Panc1 (cell line): ENCODE measurements around the gene TRAF2. TPM values are rescaled to one million over a fixed set of nuclear protein-coding genes. Genes with fewer than 3 reads are reported as not detected.

Experiments
- ATAC-seq: fragments of 200-7000 bp; cut with Tn5 transposase; 2 replicates; pipeline ENCODE4 v1.9.1; 2020; ENCODE audit warnings: mild to moderate bottlenecking, moderate library complexity
- BruUV-seq: library from RNA; stranded (reverse); fragments of 400-500 nt; replicated peaks from 2 replicates; lab custom pipeline; 2021; lab: Mats Ljungman, UMichigan
- CTCF ChIA-PET: fragments of 300-600 bp; sonication (Branson Sonifier 250); formaldehyde crosslinking; loops from one replicate; lab custom pipeline; 2022; ENCODE audit warnings: antibody characterized with exemption; lab: Charles Lee
- POLR2A ChIA-PET: fragments of 300-600 bp; sonication (Branson Sonifier 250); formaldehyde crosslinking; loops from one replicate; lab custom pipeline; 2022; ENCODE audit warnings: antibody characterized with exemption; lab: Charles Lee
- DNase-seq: peaks from one replicate; pipeline ENCODE4 v3.0.0-alpha.2; 2010; ENCODE audit warnings: low read depth, low spot score
- H3K27ac ChIP-seq: 2 replicates; pipeline ENCODE4 v1.5.1; 2011; ENCODE audit warnings: mild to moderate bottlenecking, low read length, inconsistent platforms
- H3K27me3 ChIP-seq: fragments of 200-500 bp; sonication (Bioruptor generic); 2 replicates; pipeline ENCODE4 v1.6.0; 2014; ENCODE audit warnings: low read length, inconsistent platforms; ENCODE audit not compliant: control insufficient read depth, insufficient read depth
- H3K36me3 ChIP-seq: fragments of 200-500 bp; sonication (Bioruptor generic); 2 replicates; pipeline ENCODE4 v1.5.1; 2014; ENCODE audit warnings: inconsistent platforms, mild to moderate bottlenecking, low read length, moderate library complexity; ENCODE audit not compliant: control insufficient read depth, insufficient read depth
- H3K4me1 ChIP-seq: 2 replicates; pipeline ENCODE4 v1.5.1; 2011; ENCODE audit warnings: inconsistent platforms, mild to moderate bottlenecking, low read length, moderate library complexity; ENCODE audit not compliant: control insufficient read depth, insufficient read depth
- H3K4me3 ChIP-seq, 2 experiments: 2 replicates each; pipeline ENCODE4 v1.5.1; 2011 to 2012; ENCODE audit warnings: low read depth in 2 of 2, low read length in 2 of 2, mild to moderate bottlenecking in 2 of 2, inconsistent platforms in 1 of 2, moderate library complexity in 1 of 2
- H3K9me3 ChIP-seq: fragments of 200-500 bp; sonication (Bioruptor generic); 2 replicates; pipeline ENCODE4 v1.5.1; 2014; ENCODE audit warnings: low read depth, mild to moderate bottlenecking, inconsistent platforms, low read length, moderate library complexity; ENCODE audit not compliant: control insufficient read depth, insufficient read depth
- POLR2AphosphoS5 ChIP-seq: IDR thresholded peaks from 2 replicates; pipeline ENCODE4 v1.6.1; 2012; ENCODE audit warnings: mild to moderate bottlenecking, low read depth, low read length, moderate library complexity
- SIN3A ChIP-seq: IDR thresholded peaks from 2 replicates; pipeline ENCODE4 v1.6.1; 2012; ENCODE audit warnings: low read depth, mild to moderate bottlenecking, low read length, moderate library complexity, borderline replicate concordance; ENCODE audit not compliant: insufficient read depth
- TCF7L2 ChIP-seq: IDR thresholded peaks from 2 replicates; pipeline ENCODE4 v1.6.1; 2011; ENCODE audit warnings: mild to moderate bottlenecking, low read depth, low read length, inconsistent platforms
- in situ Hi-C: cut with HindIII; loops from 2 replicates; pipeline ENCODE4 v1.10.0; 2016; ENCODE audit warnings: low sequenced_read_pairs, low pct_unique_long_range_greater_than_20kb
- intact Hi-C: fragments of 100-400 bp; cut with micrococcal nuclease; formaldehyde crosslinking; loops from one replicate; pipeline ENCODE4 v1.10.0; 2022; ENCODE audit not compliant: unreplicated experiment
- total RNA-seq: library from RNA; stranded (reverse); gene quantifications from one replicate; pipeline ENCODE4 v1.2.1, GENCODE V29; 2021; ENCODE audit not compliant: unreplicated experiment
- TF ChIP-seq, protein P1 (sequence below): fragments of 450-650 bp; IDR thresholded peaks from 2 replicates; pipeline ENCODE4 v1.5.1; 2017; ENCODE audit warnings: mild to moderate bottlenecking
- TF ChIP-seq, protein P2 (sequence below), 2 experiments: IDR thresholded peaks; 2 replicates each; pipeline ENCODE4 v1.6.1; 2011 to 2012; ENCODE audit warnings: low read depth in 2 of 2, control low read depth in 1 of 2, low read length in 1 of 2, mild to moderate bottlenecking in 1 of 2, moderate library complexity in 1 of 2; ENCODE audit not compliant: insufficient read depth in 1 of 2

Gene TRAF2
- total RNA-seq, 1 experiment from 2014 or later: 48.7 TPM

DNA sequence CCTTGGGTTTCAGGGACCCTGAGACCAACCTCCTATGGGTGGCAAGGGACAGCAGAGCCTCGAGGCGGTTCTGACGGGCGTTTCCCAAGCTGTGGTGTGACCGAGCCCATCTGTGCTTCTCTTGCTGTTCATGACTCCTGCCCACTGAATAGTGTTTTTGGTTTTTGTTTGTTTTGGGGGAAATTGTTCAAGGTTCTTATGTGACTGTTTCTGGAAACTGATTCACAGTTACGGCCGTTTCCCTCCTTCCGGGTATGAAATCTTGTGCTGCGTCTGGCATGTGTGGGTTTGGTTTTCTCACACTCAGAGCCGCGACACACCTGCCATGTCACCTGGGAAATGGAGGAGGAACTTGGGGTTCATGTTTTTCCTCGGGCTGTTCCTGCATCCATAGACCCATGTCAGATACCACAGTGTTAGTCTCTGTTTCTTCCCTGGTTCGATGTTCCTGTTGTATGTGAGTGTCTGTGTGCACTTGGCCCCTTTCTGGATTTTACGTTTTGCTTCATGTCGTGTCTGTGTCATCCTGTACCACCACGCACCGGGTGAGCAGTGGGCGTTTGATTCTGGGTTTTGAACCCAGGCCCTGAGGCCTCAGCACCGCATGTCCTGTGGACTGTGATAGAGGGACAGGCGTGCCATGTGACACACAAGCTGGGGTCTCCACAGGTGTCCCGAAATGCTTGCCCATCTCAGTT lies 29.5 kb downstream of the TRAF2 start:
- DNase-seq (no peak), ATAC-seq (no peak)
- ChIA-PET POLR2A (no interaction called here), CTCF (interaction anchor here (0.5 kb wide), 1 partner anchor 63 kb away, joined by 7 read pairs; no protein-coding TSS in a partner anchor)
- Histone ChIP-seq H3K27ac (no peak overlapping the region), H3K4me3 (no peak overlapping the region), H3K4me1 (no peaks in the 10 kb centered on the region), H3K9me3 (no peaks in the 10 kb centered on the region), H3K27me3 (no peaks in the 10 kb centered on the region), H3K36me3 (no peaks in the 10 kb centered on the region)
- in situ Hi-C loops: no loop called here
- TF ChIP-seq, protein P1, sequence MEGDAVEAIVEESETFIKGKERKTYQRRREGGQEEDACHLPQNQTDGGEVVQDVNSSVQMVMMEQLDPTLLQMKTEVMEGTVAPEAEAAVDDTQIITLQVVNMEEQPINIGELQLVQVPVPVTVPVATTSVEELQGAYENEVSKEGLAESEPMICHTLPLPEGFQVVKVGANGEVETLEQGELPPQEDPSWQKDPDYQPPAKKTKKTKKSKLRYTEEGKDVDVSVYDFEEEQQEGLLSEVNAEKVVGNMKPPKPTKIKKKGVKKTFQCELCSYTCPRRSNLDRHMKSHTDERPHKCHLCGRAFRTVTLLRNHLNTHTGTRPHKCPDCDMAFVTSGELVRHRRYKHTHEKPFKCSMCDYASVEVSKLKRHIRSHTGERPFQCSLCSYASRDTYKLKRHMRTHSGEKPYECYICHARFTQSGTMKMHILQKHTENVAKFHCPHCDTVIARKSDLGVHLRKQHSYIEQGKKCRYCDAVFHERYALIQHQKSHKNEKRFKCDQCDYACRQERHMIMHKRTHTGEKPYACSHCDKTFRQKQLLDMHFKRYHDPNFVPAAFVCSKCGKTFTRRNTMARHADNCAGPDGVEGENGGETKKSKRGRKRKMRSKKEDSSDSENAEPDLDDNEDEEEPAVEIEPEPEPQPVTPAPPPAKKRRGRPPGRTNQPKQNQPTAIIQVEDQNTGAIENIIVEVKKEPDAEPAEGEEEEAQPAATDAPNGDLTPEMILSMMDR: no peak
- TF ChIP-seq, protein P2, sequence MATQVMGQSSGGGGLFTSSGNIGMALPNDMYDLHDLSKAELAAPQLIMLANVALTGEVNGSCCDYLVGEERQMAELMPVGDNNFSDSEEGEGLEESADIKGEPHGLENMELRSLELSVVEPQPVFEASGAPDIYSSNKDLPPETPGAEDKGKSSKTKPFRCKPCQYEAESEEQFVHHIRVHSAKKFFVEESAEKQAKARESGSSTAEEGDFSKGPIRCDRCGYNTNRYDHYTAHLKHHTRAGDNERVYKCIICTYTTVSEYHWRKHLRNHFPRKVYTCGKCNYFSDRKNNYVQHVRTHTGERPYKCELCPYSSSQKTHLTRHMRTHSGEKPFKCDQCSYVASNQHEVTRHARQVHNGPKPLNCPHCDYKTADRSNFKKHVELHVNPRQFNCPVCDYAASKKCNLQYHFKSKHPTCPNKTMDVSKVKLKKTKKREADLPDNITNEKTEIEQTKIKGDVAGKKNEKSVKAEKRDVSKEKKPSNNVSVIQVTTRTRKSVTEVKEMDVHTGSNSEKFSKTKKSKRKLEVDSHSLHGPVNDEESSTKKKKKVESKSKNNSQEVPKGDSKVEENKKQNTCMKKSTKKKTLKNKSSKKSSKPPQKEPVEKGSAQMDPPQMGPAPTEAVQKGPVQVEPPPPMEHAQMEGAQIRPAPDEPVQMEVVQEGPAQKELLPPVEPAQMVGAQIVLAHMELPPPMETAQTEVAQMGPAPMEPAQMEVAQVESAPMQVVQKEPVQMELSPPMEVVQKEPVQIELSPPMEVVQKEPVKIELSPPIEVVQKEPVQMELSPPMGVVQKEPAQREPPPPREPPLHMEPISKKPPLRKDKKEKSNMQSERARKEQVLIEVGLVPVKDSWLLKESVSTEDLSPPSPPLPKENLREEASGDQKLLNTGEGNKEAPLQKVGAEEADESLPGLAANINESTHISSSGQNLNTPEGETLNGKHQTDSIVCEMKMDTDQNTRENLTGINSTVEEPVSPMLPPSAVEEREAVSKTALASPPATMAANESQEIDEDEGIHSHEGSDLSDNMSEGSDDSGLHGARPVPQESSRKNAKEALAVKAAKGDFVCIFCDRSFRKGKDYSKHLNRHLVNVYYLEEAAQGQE (IDR thresholded peaks at IDR 0.05; ENCODE audit: insufficient read depth in 1 of 2, low read depth in 2 of 2, low read length in 1 of 2): no peak
- TF ChIP-seq TCF7L2 (no peak), SIN3A (no peak), POLR2AphosphoS5 (no peak)
- intact Hi-C loops: no loop called here
- BruUV-seq: no TSS peak

DNA sequence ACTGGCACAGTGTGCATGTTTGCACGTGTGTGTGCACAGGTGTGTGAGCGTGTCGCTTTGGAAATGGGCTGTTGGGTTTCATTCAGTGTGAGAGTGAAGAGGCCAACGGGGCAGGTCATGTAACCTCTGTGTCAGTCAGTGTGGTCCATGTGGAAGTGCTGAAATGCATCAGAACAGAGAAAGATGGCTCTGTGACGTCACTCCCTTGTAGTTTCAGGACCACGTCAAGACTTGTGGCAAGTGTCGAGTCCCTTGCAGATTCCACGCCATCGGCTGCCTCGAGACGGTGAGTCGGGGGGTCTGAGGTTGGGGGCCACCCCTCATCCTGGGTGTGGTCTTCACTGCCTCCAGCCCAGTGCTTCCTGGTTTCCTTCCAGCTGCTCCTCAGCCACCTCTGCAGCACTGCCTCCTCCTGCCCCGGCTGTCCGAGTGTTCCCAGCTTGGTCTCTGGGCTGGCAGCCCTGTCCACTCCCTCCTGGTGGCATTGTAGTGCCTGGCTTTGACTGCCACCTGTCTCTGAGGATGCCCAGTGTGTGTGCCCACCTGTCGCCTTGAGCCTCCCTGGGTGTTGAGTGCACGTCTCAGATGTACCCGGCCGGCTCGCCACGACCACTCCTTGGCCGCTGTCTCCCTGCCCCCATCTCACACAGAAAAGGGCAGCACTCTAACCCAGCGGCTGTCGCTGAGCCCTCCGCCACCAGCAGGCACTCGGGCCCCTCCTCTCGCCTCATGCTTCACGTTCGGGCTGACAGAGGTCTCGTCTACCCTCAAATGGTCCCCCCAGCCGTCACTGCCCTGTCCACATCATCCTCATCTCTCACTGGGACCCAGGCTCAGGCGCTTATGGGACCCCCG lies 30.2 kb downstream of the TRAF2 start:
- no peak for DNase-seq
- in situ Hi-C loops (no loop called here), intact Hi-C loops (no loop called here)
- Histone ChIP-seq H3K4me1 (no peaks in the 10 kb centered on the region), H3K27me3 (no peaks in the 10 kb centered on the region), H3K36me3 (no peaks in the 10 kb centered on the region), H3K9me3 (no peaks in the 10 kb centered on the region), H3K27ac (no peak overlapping the region), H3K4me3 (no peak overlapping the region)
- peak; percentile 42; the same call in 1 of the 2 replicates for ATAC-seq
- CTCF ChIA-PET: interaction anchor here (0.5 kb wide), 1 partner anchor 63 kb away, joined by 7 read pairs; no protein-coding TSS in a partner anchor
- TF ChIP-seq, protein P2 (IDR thresholded peaks at IDR 0.05; ENCODE audit: insufficient read depth in 1 of 2, low read depth in 2 of 2, low read length in 1 of 2): 0 out of 4 replicates have a peak, but pooled peaks of 1 of the 2 experiments have one; percentile 5
- TF ChIP-seq SIN3A: no peak
- POLR2A ChIA-PET: no interaction called here
- no TSS peak for BruUV-seq
